HG03432 (cell line): Measurements from ENCODE around the gene FAM107A.

Experiments used
- ATAC-seq: cut with Tn5 transposase; IDR thresholded peaks from one replicate; pipeline ENCODE4 v1.9.1; 2021; ENCODE audit warnings: mild to moderate bottlenecking, moderate library complexity; ENCODE audit not compliant: unreplicated experiment

The FAM107A gene, protein sequence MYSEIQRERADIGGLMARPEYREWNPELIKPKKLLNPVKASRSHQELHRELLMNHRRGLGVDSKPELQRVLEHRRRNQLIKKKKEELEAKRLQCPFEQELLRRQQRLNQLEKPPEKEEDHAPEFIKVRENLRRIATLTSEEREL

DNA sequence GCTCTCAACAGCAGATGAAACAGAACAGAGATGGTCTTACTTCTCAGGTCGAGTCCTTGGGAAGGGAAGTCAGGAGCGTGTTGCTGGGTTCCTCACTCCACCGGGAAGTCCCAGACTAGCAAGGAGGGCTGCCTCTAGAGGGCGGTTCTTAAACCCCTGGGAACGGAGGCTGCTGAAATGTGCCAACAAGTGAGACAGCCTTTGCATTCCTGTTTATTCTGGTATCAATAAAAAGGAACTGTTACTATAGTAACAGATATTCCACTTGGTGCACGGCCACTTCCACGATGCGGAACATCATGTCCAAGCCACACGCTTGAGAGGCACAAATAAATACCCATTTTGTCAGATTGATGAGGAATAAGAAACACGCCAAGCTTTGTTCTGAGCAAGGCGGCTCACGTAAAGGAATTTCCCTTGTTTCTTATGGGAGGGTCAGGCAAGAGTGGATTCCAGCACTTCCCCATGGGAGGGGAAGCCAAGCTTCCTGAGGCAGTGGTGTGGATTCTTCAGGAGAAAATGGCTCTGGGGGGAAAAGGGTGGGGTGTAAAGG lies at the start of gene FAM107A:
FAM107A (minus strand) TSS at position 123 of the 553 bp plus-strand sequence. CDS start 7,531 bp downstream, outside the sequence.
- no peak for ATAC-seq

DNA sequence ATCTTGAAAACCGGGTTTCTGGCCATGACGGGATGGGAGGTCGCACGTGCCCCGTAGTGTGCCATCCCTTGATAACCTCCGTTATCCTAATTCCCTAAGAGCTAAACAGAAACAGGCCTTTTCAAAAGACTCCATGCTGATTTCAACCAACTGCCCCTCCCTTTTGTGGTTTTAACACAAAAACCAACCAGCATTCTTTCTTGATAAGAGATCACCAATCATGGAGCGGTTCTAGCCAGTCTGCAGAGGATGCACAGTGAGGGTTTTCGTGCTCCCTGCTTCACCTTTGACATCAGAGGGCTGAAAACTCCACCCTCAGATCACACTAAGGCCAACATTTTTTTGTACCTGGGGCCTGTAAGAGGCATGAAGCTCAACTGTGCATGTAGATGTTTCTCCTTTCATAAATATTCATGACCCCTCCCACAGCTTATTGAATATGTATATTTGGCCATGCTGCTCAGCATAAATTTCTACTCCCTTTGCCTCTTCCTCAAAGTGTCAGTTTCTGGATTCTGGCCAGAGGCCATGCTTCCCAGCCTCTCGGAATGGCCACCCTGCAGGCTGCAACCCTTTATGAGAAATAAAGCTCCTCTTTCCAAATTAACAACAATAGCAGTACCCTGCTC lies 48.1 kb upstream of the FAM107A start:
- no peak for ATAC-seq

DNA sequence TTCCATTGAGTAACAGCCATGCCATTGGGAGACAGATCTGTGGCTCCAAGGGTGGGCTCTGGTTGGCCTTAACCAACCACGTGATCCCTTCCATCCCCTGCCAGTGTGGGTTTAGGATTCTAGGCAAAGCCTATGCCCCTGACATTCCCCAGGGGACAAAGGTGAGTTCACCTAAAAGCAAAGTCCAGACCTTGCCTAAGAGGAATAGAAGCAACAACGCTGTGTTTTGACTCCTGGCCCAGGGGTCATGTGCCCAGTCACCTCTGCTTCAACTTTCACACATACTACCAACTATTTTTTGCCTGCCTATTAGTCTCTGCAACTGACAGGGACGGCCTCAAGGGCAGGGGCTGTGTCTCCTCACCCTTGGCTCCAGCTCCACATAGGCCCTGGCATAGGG lies 47.4 kb upstream of the FAM107A start:
- no peak for ATAC-seq

DNA sequence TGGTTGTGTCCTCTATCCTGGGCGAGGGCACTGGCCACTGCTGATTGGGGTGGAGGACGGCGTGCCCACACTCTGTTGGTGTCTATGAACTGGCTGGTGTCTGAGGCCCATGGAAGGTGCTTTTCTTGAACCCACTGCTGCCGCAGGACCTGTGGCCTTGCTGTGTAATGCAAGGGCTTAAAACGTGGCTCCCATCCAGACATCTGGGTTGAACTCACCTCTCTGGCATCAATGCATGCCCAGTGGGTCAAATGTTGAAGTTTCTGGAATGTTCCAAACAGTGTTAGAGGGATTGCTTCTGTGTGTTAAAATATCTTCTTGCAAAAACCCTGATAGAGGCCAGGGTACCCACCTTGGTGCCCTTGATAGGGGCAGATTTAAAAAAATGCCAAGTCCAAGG lies 46.8 kb upstream of the FAM107A start:
- ATAC-seq = no peak

DNA sequence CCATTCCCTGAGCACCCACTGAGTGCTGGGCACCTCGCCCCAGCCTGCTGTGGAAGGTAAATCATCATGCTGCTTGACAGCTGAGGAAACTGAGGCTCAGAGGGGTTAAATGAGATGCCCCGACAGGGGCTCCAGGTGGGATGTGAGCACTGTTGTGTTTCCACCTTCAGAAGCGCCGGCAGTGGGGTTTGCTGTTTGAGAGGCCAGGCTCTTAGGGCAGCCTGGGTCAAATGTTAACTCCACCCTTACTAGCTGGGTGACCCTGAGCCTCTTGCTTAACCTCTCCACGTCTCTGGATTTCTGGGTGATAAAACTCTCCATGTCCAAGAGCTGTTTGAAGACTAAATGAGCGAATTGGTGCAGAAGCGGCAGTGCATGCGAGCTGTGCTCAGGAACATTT lies 46.3 kb upstream of the FAM107A start:
- ATAC-seq = no peak

DNA sequence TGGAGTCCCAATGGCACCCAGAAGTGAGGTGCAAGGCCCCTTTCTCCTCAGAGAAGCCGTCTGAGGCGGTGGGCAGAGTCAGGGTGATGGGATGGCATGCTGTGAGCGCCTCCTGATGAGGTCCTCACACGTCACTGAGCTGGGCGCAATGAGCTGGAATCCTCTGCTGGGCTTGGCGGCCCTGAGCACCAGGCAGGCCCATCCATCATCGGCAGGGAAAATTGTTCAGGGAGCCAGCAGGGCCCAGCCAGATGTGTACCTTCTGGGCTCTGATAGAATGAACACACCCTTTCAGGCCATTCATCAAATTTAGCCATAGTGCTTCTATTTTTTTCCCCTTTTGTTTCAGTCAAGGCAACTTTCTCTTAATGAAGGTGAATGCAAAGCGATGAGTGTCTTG lies 45.7 kb upstream of the FAM107A start:
- ATAC-seq = no peak

DNA sequence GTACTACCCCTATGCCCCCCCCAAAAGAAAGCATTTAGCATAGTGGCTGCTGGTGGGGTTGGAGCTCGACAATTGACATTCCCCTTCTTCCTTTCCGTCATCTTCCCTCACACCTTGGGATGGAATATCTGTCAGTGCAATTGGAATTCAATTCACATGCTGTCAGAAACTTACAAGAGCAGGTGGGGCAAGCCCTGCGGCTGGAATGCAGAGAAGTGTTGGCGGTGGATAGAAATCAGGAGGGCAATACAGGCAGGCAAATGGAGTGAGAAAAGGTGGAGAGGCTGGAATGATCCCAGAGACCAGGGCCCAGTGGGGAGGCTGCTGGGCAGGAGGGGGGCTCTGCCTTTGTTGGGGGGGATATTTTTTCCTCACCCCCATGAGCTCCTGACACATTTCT lies 45.2 kb upstream of the FAM107A start:
- no peak for ATAC-seq

DNA sequence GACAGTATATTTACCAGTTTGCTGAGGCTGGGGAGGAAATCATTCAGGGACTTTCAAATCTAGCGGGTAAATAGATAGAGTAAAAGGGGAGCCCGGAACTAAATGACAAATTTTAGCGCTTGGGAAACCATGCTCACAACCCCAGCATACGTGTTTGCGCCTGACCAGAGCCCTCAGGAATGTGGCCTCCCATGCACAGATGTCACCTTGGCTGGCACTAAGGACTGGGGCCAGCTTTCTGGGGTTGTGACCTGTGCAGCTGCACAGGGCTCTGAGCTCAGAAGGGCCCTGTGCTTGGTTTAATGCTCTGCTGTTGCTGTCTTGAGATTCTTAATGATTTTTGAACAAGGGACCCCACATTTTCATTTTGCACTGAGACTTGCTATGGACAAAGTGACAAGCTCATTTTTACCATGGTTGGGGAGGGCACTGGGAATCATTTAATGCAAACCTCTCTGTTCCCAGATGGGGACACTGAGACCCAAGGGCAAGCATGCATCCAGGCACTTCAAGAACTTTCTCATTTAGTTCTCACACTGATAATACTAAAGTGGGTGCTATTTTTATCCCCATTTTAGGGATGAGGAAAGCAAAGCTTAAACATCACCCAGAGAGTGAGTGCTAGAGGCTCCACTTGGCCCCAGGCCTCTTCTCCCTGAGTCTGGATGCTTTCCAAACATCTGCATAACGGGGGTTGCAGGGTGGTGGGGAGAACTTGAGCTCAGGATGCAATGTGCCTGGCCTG lies 44.1 kb upstream of the FAM107A start:
- ATAC-seq = no peak

DNA sequence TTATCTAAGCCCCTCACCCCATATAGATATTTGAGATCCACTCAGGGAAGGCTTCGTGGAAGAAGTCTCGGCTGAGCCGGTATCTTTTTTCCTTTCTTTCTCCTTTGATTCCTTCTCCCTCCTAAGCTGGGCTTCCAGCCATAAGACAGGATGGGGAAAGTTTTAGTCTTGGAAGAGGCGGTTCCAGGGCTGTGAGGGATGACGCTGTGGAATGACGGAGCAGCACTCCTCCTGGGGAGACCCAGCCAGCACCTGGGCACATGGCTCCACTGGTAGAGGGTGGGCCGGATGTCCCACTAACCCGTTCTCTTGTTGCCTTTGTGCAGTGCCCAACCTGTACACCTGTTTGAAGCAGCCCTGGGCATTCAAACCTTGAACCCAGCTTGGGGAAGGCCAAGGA lies 43.2 kb upstream of the FAM107A start:
- ATAC-seq = no peak

DNA sequence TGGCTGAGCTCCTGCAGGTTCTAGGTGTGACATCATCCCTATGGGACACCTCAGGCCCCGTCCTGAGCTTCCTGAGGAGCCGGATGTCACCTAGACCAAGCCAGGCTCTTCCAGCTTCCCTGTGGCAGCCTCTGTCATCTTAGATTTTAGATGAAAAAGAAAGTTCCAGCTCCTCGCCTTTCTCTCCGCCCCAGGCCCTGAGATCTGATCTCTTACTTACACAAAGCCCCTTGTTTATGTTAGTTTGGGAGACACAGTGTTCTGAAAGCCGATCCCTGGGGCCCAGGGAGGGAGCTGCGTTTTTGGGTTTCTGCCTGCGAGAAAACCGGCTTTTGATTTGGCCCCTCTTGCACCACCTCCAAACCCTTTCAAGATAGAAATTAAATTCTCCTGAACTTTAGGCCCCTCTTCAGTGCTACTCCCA lies 40.2 kb upstream of the FAM107A start:
- no peak for ATAC-seq

DNA sequence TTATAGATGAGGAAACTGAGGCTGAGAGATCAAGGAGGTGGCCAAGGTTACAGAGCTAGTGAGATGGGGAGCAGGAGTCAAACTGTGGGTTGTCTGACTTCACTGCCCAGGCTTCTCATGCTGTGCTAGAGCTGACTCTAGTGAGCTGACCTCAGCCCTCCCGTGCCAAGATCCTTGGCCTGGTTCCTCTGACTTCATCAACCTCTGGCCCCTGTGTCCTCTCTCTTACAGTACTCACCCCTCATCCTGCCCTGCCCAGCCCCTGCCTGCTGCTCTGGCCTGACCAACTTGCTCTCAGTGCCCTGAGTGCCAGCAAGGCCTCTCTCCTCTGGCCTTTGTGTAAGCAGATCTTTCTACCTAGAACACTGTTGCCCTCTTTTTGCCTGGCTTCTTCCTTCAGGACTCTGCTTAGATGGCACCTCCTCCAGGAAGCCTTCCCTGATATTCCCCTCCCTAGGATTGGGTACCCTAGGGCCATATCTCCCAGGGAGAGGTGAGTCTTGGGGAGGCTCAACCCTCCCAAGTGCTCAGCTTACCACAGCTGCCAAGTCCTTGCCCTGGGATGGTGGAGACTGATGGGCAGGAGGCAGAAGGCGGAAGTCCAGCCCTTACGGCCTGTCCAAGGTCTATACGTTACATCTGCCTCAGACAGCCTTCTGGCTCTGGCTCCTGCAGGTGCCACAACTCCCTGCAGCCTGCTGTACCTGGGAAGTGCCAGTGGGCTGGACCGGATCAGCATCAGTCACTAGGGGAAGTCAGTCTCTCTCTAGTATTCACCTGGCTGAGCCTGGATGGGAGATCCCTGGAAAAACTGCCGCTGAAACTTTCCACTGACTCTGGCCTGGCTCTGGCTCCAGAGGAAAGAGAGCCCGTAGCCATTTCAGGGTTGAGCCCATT lies 36.3 kb upstream of the FAM107A start:
- no peak for ATAC-seq

DNA sequence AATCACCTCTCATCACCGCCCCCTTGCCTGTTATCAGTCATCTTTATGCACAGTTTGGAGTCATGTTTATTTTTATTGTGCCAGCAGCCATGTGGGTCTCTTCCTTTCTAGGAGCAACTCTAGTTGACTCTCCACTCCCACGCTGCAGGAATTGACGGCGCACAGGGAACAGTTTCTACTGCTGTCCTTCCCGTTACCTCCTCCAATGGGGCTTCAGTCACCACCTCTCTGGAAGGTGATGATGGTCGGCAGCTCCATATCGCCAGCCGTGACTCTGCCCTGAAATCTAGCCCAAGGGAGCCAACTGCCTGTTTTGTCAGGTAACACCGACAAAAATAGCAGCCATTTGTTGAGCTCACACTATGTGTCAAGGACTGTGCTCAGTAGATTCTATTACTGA lies 35.6 kb upstream of the FAM107A start:
- ATAC-seq = no peak

DNA sequence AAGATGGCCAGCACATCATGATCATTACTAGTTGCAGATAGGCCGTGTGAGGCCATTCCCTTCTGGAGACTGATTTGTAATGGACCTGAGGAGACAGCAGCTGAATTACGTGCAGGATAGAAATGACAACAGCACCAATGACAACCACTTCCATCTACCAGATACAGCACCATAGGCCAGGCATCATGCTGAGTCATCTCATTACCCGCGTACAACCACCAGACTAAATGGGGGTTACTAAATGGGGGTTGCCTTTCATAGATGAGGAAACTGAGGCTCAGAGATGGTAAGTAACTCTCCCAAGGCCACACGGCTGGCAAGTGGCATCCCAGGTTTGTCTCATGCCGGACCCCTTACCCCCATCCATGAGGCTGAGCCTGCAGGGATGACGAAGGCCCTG lies 32.8 kb upstream of the FAM107A start:
- peak; percentile 47 for ATAC-seq

DNA sequence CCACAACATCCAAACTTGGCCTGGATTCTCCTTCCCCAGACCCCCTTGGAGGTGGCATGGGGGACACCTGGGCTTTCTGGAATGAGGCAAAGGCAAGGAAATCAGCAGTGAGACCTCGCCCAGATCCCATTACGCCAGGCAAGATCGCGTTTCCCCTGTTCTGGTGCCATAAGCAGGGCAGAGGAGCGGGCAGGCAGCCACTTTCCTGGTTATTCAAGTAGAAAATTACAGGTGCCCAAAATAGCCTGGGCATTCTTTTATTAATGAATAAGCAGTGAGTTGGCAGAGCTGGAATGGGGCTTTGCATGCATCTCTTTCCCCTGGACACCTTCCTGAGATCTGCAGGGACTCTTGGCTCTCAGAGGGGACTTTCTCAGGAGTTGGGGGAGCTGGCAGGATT lies 31.5 kb upstream of the FAM107A start:
- ATAC-seq = no peak

DNA sequence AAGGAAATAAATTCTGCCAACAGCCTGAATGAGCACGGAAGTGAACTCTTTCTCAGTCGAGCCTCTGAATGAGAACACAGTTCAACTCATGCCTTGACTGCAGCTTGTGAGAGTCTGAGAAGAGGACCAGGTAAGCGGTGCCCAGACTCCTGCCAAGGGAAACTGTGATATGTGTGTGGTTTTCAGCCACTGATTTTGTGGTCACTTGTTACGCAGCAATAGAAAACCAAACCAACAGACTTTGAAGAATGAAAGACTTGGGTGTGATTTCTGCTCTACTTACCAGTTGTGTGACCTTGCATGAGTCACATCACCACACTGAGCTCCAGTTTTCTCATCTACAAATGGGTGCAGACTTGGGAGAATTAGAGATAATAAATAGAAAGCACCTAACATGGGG lies 30.6 kb upstream of the FAM107A start:
- ATAC-seq = no peak

DNA sequence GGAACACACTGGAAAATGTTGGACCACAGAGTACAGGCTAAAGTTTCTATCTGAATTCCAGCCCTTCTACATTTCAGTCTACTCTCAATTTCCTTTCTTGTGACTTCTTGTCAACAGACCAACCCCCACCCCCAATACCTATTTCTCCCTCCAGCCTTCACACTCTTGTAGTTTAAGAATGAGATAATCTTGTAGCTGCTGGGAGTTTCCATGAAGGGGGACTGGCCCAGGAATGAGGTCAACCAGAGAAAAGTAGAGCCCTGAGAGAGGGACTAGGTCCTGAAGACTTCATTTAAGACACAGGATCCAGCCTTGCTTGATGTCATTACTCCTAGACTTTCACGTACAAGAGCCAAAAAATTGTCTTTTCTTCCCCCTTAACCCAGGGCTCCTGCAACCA lies 29.5 kb upstream of the FAM107A start:
- no peak for ATAC-seq

DNA sequence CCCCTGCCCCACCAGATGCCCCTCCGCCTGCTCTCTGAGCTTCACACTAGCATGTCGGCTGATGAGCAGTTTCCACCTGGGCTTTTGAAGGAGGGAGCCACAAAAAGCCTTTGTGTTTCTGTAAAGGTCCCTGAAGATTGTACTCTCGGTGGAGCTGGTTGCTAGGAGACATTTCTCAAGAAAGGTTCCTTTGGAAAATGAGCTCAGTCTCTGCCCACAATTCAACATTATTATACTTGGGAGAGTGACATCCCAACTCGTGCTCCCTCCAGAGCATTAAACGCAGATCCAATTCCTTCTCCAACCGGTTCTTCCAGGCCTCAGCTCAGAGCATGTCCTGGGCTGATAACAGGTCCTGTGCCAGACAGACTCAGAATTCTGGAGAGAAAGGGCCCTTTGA lies 26.8 kb upstream of the FAM107A start:
- no peak for ATAC-seq

DNA sequence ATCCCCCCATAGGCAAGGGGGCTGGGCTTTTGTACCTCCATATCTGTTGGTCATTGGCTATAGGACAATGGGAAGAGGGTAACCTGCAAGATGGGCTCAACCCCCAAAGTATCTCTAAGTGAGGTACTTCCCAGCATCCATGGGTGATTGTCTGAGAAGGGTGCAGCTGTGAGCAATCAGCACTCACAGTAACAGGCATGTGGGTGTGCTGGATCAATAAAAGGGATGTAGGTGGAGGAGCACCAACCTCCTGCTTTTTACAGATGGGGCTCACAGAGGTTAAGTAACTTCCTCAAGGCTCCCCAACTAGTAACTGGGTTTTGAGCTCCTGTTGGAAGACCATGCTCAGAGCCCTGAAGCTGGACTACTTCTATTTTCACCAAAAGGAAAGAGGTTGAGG lies 26.4 kb upstream of the FAM107A start:
- ATAC-seq = no peak

DNA sequence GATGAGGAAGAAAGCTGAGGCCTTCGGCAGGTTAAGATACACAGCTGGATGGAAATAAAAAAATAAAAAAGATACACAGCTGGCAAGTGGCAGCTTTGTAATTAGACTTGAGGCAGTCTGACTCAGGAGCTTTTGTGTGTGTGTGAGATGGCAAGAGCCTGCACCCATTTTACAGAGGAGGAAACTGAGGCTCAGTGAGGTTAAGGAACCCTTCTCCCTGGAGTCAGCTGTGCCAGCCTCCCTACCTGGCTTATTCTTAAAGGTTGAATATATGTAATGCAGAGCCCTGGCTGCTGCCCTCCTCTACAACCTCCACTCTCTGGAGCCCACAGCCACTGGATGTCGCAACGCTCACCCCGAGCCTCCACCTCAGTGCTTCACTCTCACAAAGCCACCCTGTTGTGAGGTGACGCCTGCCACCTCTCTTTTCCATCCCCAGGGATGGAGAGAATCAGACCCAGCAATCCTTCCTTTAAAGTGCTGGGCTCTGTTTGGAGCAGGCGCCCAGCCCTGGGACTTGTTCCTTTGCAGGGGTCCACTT lies 20.6 kb upstream of the FAM107A start:
- ATAC-seq = no peak

DNA sequence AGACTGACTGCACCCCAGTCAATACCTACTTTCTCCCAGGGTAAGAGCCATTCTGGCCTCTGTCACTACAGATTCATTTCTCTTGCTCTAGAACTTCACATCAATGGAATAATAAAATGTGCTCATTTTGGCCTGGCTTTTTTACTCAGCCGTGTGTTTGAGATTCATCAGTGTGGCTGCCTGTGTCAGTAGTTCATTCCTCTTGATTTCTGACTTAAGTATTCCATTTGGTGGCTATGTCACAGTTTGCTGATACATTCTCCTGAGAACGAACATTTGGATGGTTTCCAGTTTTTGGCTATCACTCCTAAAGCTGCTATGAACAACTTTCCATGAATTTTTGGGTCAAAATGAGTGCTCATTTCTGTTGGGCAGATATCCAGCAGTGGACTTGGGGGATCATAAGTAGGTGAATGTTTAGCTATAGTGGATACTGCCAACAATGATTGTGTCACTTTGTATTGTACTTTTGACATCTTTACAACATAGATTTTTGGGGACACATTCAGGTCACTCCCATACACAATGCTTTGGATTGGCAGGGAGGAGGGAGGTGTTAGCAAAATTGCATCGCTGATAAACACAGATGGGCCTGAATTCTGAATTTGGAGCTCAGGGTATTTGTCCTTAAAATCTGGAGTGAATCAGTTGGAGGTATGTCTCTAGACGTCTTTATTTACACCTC lies 19.8 kb upstream of the FAM107A start:
- no peak for ATAC-seq
